HG03521 (cell line): ENCODE data around the gene KRTAP12-4.
"Not testable (repeated sequence)": the region's sequence is repeated elsewhere in the genome, so short reads cannot be mapped to it uniquely, and the experiment has no call there.

Experiments
- ATAC-seq: cut with Tn5 transposase; IDR thresholded peaks from one replicate; pipeline ENCODE4 v1.9.1; 2021; ENCODE audit warnings: mild to moderate bottlenecking, moderate library complexity; ENCODE audit not compliant: unreplicated experiment

Gene KRTAP12-4

GRCh38 chr21:44613386-44614155 is 40.9 kb downstream of the KRTAP12-4 start:
- no peak for ATAC-seq

GRCh38 chr21:44612669-44613229 is 41.7 kb downstream of the KRTAP12-4 start:
- no peak for ATAC-seq

- ATAC-seq, result no peak
Observed at GRCh38 chr21:44612029-44612486, 42.4 kb downstream of the KRTAP12-4 start, which contains the start of gene KRTAP10-8. TSS of gene KRTAP10-8 (plus strand) at chr21:44612079. CDS start at chr21:44612101, 22 bp downstream.

GRCh38 chr21:44611551-44611950 is 42.9 kb downstream of the KRTAP12-4 start:
- ATAC-seq, result no peak

- not testable (repeated sequence) for ATAC-seq
Observed at GRCh38 chr21:44610157-44610843, 44.2 kb downstream of the KRTAP12-4 start.

- ATAC-seq, result no peak
Observed at GRCh38 chr21:44609193-44609592, 45.3 kb downstream of the KRTAP12-4 start.

GRCh38 chr21:44606495-44606894 is 48.0 kb downstream of the KRTAP12-4 start:
- no peak for ATAC-seq
